TTC549 (cell line): ENCODE data around the gene NTNG2.

ENCODE experiments used
- FAIRE-seq: peaks from 2 replicates; lab custom pipeline; 2012; peaks lifted over from hg19 to GRCh38; lab: Jason Lieb, UNC

The NTNG2 gene

DNA sequence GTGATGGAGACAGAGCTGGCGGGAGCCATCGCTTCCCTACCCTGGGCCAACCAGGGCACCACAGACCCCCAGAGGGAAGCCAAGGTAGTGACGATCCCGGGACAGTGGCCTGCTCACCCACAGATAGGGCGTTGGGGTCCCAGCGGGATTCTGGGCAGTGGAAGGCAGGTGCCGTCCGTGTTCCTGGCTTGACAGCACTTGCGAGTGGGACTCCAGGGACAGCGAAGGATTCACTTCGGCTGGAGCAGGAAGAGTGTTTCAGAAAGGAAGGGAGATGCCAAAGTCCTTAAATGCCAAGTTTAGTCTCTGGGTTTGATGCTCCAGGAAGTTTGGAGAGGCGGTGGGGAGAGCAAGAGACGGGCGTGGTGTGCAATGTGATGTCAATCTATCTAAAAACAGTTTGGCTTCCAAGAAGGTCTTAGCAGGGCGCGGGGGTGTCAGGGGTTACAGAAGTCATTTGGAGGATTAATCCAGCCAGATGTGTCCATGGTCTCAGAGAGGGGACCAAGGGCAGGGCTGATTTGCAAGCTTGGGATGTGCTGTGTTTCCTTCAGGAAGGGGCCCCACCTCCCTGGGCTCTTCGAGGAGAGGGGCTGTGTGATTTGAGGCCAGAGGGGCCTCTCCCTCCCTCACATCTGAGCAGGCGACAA is 74.9 kb downstream of the NTNG2 start:
- FAIRE-seq: no peak

DNA sequence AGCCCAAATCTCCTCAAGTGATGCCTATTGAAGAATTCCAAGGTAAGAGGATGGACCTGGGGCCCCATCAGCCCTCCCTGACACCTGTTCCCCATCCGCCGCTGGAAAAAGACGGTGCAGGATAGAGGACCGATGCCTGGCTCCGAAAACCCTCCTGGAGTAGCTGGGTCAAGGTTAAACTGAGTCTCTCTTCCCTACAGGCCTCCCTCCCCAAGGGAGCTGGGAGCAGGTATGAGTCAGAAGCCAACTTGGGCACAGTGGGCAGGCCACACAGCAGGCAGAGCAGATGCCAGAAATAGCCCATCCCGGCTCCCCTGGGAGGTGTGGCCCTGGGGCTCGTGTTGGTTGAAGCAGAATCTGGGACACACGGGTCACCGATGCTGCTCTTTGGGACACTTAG is 75.6 kb downstream of the NTNG2 start:
- no peak for FAIRE-seq

DNA sequence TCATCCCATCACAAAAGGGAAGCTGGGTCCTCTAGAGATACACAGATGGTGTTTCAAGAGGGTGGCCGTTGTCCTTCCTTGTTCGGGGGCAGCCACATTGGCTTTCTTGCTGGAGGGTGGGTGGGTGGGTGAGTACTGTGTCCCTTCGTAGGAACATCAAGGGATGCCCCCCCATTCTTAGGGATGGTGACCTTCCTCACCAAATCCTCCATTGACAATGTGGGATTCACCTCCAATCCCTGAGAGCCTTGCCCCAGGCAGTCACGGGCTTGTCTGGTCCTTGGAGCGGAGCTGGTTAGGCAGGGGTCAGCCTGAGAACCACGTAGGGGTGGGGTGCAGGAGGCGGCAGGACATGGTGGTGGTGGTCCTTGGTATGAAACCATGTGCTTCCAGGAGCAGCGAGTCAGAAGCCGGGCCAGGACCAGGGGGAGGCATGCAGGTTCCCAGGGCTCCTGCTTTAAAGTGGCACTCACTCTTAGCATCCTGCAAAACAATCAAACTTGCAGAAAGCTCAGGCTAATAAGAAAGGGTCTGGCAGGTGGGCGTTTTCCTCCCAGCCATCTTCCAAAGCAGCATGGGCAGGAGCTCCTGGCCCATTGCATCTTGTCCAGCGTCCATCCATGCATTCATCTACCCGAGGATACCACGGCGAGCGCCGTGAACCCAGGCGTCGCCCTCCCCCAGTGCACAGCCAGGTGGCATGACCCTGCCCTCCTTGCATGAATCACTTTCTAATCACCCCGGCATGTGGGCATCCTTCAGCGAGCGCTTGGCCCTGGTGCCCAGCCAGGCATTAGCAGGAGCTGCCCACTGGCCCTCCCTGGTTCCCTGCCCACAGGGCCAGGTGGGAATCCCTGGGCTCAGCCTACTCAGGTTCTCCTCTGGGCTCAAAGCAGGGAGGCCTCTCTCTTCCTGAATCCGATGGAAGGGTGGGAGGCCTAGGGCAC is 76.4 kb downstream of the NTNG2 start:
- no peak for FAIRE-seq

DNA sequence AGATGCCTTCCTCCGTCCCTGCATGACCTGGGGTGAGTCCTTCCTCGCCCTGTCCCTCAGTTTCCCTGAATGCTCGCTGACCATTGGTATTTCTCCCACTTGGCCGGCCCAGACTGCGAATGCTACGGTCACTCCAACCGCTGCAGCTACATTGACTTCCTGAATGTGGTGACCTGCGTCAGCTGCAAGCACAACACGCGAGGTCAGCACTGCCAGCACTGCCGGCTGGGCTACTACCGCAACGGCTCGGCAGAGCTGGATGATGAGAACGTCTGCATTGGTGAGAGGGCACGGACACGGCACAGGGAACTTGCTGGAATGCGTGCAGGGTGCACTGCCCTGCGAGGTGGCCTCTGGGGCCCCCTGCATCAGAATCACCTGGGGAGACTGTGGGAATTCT is 77.1 kb downstream of the NTNG2 start:
- no peak for FAIRE-seq

- FAIRE-seq: no peak
Measured at GRCh38 chr9:132239518-132239917, 77.7 kb downstream of the NTNG2 start.

DNA sequence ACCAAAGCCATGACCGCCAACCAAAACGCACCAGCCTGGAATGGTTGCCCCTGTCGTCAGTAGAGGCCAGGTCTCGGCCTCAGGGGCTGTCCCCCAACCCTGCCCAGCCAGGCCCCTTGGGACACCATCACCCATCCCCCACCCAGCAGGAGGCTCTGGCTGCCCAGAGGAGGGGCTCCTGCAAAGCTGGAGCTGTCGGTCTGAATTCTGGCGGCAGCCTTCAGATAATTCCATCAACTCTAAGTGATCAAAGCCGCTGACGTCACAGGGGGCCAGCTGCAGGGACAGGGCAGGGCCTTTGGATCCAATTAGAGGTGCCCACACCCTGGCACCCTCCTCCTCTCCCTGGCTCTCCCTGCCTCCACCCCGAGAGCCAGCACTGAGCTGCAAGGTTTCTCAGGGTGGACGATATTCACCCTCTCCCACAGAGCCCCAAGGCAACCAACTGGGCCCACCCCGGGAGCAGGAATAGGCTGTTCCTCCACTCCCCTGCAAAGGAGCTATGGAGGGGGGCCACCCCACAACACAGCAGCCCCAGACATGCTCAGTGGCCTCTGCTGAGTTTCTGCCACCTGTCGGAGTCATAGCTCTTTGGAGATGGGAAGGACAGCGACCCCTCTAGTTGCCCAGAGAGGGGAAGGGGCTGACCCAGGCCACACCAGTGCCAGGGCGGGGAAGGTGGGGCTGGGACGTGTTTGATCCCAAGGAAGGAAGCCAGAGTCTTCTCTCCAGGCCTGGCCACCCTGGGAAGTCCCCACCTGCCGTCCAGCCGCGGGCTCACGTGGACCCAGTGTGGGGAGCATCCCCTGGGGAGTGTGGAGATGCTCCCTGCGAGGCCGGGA is 78.4 kb downstream of the NTNG2 start:
- FAIRE-seq: no peak

DNA sequence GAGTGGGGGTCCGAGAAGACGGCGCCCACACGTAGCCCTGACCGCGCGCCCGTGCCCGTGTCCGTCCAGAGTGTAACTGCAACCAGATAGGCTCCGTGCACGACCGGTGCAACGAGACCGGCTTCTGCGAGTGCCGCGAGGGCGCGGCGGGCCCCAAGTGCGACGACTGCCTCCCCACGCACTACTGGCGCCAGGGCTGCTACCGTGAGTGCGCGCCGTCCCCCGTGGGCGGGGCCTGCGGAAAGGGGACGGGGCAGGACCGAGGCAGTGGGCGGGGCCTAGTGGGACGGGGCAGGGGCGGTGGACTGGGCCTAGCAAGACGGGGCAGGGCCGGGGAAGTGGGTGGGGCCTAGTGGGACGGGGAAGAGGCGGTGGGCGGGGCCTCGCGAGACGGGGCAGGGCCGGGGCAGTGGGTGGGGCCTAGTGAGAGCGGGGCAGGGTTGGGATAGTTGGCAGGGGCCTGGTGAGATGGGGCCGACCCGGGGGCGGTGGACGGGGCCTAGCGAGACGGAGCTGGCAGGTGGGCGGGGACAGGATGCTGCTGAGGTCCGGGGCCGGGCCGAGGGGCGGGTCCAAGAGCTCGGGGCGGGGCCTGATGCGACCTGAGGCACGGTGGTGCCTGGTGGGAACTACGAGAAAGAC is 79.1 kb downstream of the NTNG2 start:
- no peak for FAIRE-seq

GRCh38 chr9:132241483-132241839 is 79.6 kb downstream of the NTNG2 start:
- no peak for FAIRE-seq

DNA sequence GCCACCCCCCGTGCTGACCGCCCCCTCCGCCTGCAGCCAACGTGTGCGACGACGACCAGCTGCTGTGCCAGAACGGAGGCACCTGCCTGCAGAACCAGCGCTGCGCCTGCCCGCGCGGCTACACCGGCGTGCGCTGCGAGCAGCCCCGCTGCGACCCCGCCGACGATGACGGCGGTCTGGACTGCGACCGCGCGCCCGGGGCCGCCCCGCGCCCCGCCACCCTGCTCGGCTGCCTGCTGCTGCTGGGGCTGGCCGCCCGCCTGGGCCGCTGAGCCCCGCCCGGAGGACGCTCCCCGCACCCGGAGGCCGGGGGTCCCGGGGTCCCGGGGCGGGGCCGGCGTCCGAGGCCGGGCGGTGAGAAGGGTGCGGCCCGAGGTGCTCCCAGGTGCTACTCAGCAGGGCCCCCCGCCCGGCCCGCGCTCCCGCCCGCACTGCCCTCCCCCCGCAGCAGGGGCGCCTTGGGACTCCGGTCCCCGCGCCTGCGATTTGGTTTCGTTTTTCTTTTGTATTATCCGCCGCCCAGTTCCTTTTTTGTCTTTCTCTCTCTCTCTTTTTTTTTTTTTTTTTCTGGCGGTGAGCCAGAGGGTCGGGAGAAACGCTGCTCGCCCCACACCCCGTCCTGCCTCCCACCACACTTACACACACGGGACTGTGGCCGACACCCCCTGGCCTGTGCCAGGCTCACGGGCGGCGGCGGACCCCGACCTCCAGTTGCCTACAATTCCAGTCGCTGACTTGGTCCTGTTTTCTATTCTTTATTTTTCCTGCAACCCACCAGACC is 80.2 kb downstream of the NTNG2 start:
- FAIRE-seq: no peak

DNA sequence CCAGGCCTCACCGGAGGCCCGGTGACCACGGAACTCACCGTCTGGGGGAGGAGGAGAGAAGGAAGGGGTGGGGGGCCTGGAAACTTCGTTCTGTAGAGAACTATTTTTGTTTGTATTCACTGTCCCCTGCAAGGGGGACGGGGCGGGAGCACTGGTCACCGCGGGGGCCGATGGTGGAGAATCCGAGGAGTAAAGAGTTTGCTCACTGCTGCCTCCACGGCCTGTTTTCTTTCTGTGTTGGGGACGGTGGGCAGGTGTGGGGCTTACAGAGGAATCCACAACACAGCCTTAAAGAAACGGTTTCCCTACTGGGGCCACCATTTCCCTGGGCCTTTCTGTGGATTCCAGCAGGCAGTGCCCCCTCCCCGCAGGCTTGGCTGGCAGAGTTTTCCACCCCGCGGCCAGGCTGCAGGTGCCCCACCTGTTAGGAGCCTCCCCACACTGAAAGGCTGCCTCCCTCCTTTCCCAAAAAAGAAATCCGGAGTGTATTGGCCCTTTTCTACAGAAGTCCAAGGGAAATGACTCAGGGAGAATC is 80.8 kb downstream of the NTNG2 start:
- FAIRE-seq: no peak

DNA sequence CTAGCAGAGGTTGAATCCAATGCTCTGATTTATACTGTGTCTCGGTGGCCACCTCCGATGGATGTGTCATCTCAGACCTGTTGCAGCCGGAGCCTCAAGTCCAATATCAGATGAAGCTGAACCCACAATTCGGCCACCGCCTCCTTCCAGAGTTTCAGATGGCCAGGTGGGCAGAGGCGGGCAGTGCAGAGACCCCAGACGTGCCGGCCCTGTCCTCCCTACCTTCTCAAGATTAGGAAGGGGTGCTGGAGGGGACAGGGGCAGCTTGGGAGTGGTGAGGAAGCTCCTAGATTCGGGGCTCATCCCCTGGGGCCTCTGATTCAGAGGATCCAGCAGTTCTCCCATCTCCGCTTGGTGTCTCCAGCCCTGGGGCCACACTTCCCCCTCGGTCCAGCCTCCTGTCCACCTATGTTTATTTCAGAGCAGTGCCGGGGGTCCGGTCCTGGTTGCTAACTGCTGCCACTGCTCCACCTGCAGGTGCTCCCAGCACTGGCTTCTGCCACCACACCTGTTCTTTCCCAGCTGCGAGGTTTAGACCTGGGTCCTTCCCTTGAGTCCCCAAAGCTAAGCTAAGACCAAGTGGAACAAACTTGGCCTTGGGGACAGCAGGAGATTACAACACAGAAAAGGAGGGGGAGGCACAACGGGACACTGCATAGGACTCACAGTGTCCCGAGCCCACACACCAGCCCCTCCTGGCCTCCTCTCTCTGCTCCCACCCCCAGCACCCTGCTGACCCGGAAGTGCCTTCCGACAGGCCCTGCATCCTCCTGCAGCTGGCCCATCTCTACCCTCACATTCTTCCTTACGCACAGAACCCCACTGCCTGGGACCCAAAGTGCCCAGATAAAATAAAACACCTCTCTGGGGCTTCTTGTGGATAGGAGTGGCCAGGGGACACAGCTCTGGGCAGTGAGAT is 81.6 kb downstream of the NTNG2 start:
- no peak for FAIRE-seq

- FAIRE-seq: no peak
Measured at GRCh38 chr9:132244582-132245455, 83.0 kb downstream of the NTNG2 start.

DNA sequence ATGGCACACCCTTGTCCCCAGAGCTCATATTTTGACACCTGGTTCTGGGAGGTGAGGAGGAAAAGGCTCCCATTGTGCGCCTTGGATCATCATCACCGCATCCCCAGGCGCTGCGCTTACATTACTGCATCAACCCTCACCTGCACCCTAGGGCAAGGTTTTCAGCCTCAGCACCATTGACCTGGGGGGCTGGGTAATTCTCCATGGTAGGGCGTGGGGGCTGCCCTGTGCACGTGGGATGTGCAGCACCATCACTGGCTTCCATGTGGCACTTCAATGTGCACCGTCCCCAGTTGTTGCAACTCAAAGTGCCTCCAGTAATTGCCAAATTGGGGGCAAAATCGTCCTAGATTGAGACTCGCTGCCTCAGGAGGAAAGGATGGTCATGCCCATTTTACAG is 83.6 kb downstream of the NTNG2 start:
- FAIRE-seq: no peak

DNA sequence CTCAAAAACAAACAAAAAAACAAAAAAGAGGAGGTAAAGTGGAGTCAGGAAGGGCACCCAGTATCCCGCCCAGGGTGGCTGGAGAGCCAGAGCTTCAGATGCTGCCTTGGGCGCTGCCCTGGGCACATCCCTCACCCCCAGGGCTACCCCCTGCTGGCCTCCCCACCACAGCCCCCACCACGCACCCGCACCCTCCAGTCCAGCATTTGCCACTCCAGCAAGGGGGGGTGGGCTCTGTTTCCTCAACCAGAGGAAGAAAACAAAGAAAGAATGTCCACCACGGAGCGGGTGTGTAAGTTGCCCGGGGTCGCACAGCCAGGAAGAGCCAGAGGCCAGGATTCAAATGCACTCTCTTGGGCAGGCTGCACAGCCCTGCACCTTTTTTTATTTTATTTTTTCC is 86.1 kb downstream of the NTNG2 start:
- FAIRE-seq: no peak

GRCh38 chr9:132249123-132249522 is 87.3 kb downstream of the NTNG2 start:
- no peak for FAIRE-seq

DNA sequence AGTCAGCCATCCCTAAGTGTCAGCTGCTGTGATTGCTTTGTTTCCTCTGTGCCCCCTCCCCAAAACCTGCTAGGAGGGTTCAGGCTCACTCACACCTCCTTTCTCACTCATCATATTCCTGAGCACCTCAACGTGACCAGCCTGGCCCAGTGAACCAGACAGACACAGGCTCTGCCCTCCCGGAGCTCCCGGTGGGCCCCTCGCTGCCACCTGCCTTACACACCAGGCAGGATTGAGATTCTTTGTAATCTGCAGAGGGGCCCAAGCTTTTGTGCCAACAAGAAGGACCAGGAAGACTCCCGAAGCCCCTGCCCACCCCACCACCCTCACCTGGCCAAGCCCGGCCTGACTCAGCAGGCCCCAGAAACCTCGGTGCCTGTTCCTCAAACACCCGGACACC is 87.8 kb downstream of the NTNG2 start:
- no peak for FAIRE-seq

DNA sequence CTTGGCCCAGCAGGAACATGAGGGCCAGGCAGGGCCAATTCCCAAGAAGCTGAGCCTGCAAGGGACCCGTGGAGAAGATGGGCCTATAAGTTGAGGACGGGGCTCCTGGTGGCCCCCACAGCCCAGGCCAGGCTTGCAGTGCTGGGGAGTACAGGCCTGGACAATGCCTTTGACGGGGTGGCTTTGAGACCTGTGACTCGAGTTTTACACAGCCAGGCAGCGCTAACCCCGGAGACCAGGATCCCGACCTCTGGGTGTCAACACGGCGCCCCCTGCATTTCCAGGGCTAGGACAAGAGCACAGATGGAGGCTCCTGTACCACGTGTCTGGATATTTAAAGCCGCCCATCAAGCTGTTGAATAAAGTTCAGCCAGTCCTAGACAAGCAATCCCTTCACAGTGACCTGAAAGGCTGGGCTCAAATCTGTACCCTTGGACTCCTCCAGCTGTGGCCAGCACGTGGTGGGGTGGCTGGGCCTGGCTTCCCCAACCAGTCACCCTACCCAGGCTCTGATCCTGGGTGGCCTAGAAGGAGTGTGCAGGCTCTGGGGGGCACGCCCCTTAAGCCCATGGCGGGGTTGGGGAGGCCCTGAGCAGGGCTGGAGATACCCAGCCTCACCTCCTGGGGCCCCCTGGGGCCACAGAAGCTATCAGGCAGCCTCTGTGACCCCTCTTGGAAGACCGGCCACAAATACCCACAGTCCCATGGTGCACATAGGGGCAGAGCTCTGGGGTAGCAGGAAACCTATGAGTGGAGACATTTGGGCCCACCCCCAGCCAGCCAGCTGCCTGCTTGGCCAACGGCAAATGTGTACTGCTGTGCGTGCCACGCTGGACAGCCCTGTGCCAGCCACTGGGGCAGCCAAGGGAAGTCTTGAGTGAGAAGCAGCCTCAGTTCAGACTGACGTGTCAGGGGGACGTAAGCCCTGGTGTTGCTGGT is 88.7 kb downstream of the NTNG2 start:
- no peak for FAIRE-seq

DNA sequence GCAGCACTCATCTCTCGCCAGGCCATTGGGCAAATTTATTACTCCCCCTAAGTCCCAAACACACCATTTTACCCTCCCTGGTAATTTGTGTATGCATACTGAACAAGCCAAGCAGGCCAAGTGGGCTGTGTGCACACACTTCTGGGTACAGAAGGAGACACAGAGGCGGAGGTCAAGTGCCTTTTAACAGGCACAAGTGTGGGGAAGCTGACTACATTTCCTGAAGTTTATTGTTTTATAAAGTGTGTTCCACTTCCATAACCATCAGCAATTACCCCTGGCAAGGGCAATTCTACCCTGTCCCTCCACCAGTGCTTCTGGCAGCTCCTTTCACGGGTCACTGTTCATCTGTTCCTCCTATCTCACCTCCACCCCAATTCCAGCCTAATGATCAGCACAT is 99.0 kb downstream of the NTNG2 start:
- no peak for FAIRE-seq
